CD14-positive monocyte (primary cell): Measurements from ENCODE around the gene TANGO6. TPM values are rescaled to one million over a fixed set of nuclear protein-coding genes. Genes with fewer than 3 reads are reported as not detected.

ENCODE experiments used
- DNase-seq, 3 donors: peaks; one replicate each; pipeline ENCODE4 v3.0.0-alpha.2; 2011 to 2022
- H2AFZ ChIP-seq: 2 replicates; pipeline ENCODE4 v1.6.0; 2012; ENCODE audit warnings: mild to moderate bottlenecking, low read depth, low read length, inconsistent platforms; ENCODE audit not compliant: insufficient read depth, poor library complexity, severe bottlenecking
- H3K27ac ChIP-seq, 2 donors: 1 replicate in 1 of 2; 2 replicates in 1 of 2; pipeline ENCODE4 v1.5.1; 2012 to 2013; ENCODE audit warnings: low read length in 2 of 2, control low read depth in 1 of 2, inconsistent platforms in 1 of 2, low read depth in 1 of 2, mild to moderate bottlenecking in 1 of 2
- H3K27me3 ChIP-seq, 2 donors: one replicate each; pipeline versions ENCODE4 v1.6.0 to v1.6.1; 2011 to 2013; ENCODE audit warnings: low read length in 2 of 2; ENCODE audit not compliant: control insufficient read depth in 2 of 2, insufficient read depth in 2 of 2
- H3K36me3 ChIP-seq, 2 donors: replicated peaks in 1 of 2; 1 replicate in 1 of 2; 2 replicates in 1 of 2; pipeline versions ENCODE4 v1.5.1 to v1.6.1; 2012 to 2013; ENCODE audit warnings: low read length in 2 of 2, control low read depth in 1 of 2, inconsistent platforms in 1 of 2, mild to moderate bottlenecking in 1 of 2; ENCODE audit not compliant: insufficient read depth in 2 of 2, control insufficient read depth in 1 of 2
- H3K4me1 ChIP-seq, 2 donors: 1 replicate in 1 of 2; 2 replicates in 1 of 2; pipeline versions ENCODE4 v1.5.1 to v1.6.1; 2012 to 2013; ENCODE audit warnings: low read length in 2 of 2, control low read depth in 1 of 2, inconsistent platforms in 1 of 2, mild to moderate bottlenecking in 1 of 2, moderate library complexity in 1 of 2; ENCODE audit not compliant: insufficient read depth in 2 of 2, control insufficient read depth in 1 of 2
- H3K4me2 ChIP-seq: replicated peaks from 2 replicates; pipeline ENCODE3; 2012; ENCODE audit warnings: low read length, moderate library complexity, mild to moderate bottlenecking; ENCODE audit not compliant: poor library complexity, severe bottlenecking; ENCODE audit errors: extremely low read depth
- H3K4me3 ChIP-seq, 3 experiments: fragments of 200-600 bp in 1 of 3; sonication (generic) in 1 of 3; replicated peaks in 1 of 3; 1 replicate in 2 of 3; 2 replicates in 1 of 3; pipeline ENCODE4 v1.5.1; 2011 to 2013; ENCODE audit warnings: low read length in 3 of 3, mild to moderate bottlenecking in 3 of 3, control low read depth in 2 of 3, low read depth in 2 of 3, inconsistent platforms in 1 of 3, moderate library complexity in 1 of 3
- H3K79me2 ChIP-seq: 2 replicates; pipeline ENCODE4 v1.6.0; 2012; ENCODE audit warnings: mild to moderate bottlenecking, control low read depth, inconsistent platforms, low read length, moderate library complexity; ENCODE audit not compliant: insufficient read depth
- H3K9ac ChIP-seq: 2 replicates; pipeline ENCODE4 v1.6.0; 2017; ENCODE audit warnings: low read length, mild to moderate bottlenecking; ENCODE audit not compliant: insufficient read depth, poor library complexity, severe bottlenecking
- H3K9me3 ChIP-seq, 2 donors: replicated peaks in 1 of 2; 1 replicate in 1 of 2; 2 replicates in 1 of 2; pipeline versions ENCODE4 v1.5.1 to v1.6.1; 2012 to 2013; ENCODE audit warnings: low read length in 2 of 2, control low read depth in 1 of 2; ENCODE audit not compliant: control insufficient read depth in 1 of 2, insufficient read depth in 1 of 2
- H4K20me1 ChIP-seq: 2 replicates; pipeline ENCODE4 v1.6.0; 2012; ENCODE audit warnings: mild to moderate bottlenecking, low read length, control low read depth, moderate library complexity; ENCODE audit not compliant: insufficient read depth
- H3K27ac Mint-ChIP-seq, 7 donors: one replicate each; pipeline ENCODE4 v1.8.0; 2020; ENCODE audit warnings: mild to moderate bottlenecking in 7 of 7, mixed read lengths in 7 of 7, moderate library complexity in 6 of 7, inconsistent platforms in 2 of 7
- H3K27me3 Mint-ChIP-seq, 3 donors: one replicate each; pipeline ENCODE4 v1.8.0; 2021 to 2022; ENCODE audit warnings: low read depth in 3 of 3, mild to moderate bottlenecking in 3 of 3, mixed read lengths in 3 of 3, moderate library complexity in 3 of 3, inconsistent platforms in 1 of 3
- H3K36me3 Mint-ChIP-seq, 2 donors: one replicate each; pipeline ENCODE4 v1.8.0; 2020; ENCODE audit warnings: mixed read lengths in 2 of 2, inconsistent platforms in 1 of 2, mild to moderate bottlenecking in 1 of 2
- H3K4me1 Mint-ChIP-seq: one replicate; pipeline ENCODE4 v1.8.0; 2020; ENCODE audit warnings: mild to moderate bottlenecking, mixed read lengths
- H3K4me3 Mint-ChIP-seq, 2 donors: one replicate each; pipeline ENCODE4 v1.8.0; 2020; ENCODE audit warnings: mild to moderate bottlenecking in 2 of 2, mixed read lengths in 2 of 2, moderate library complexity in 1 of 2
- H3K9me3 Mint-ChIP-seq, 7 donors: one replicate each; pipeline ENCODE4 v1.8.0; 2020 to 2022; ENCODE audit warnings: mixed read lengths in 7 of 7, mild to moderate bottlenecking in 6 of 7, moderate library complexity in 6 of 7, inconsistent platforms in 2 of 7
- CTCF ChIP-seq: fragments of 200-600 bp; IDR thresholded peaks from one replicate; pipeline ENCODE4 v1.8.0; 2022; ENCODE audit warnings: antibody characterized with exemption, mild to moderate bottlenecking
- WGBS: methylation state at CpG from one replicate; pipeline ENCODE4 v1.1.5; 2013; ENCODE audit warnings: missing lambda C conversion rate; ENCODE audit not compliant: insufficient coverage; 5-methylcytosine and 5-hydroxymethylcytosine counted together
- intact Hi-C, 2 donors: fragments of 100-400 bp; cut with micrococcal nuclease; formaldehyde crosslinking; loops; one replicate each; pipeline versions ENCODE4 v1.15.0 to v1.15.1; 2023
- polyA plus RNA-seq, 3 donors: library from polyadenylated mRNA; depleted of rRNA in 1 of 3; unstranded in 2 of 3; stranded (reverse) in 1 of 3; fragments of 300-500 nt in 2 of 3; fragments of >200 nt in 1 of 3; fragmentation: Illumina TruSeq in 2 of 3; gene quantifications; 1 replicate in 2 of 3; 2 replicates in 1 of 3; pipeline ENCODE4 v1.2.3, GENCODE V29; 2012 to 2021

The TANGO6 gene
- polyA plus RNA-seq, 3 donors, result 6.5 to 8.1 (median 7.3) TPM

GRCh38 chr16:68993456-68993855 lies 150.1 kb downstream of the TANGO6 start:
- no peak overlapping the region for H3K9ac ChIP-seq
- H4K20me1 ChIP-seq, result no peaks in the 10 kb centered on the region
- no peak for DNase-seq
- peaks cover 22 to 30% of the 10 kb centered on the region in 2 donors for H3K36me3 Mint-ChIP-seq
- H3K36me3 ChIP-seq, result peaks cover 0 to 8% of the 10 kb centered on the region in 2 donors
- H3K79me2 ChIP-seq, result no peaks in the 10 kb centered on the region
- TF ChIP-seq CTCF, result no peak
- H3K27me3 ChIP-seq, result no peaks in the 10 kb centered on the region
- intact Hi-C loops, result no loop called here
- H3K9me3 ChIP-seq, result no peaks in the 10 kb centered on the region
- H3K4me1 ChIP-seq, result no peaks in the 10 kb centered on the region
- no CpG with 5 or more reads among the region's 3 CpGs for WGBS
- no peak overlapping the region for H3K4me3 ChIP-seq
- no peak overlapping the region for H3K4me3 Mint-ChIP-seq
- no peaks in the 10 kb centered on the region for H3K27me3 Mint-ChIP-seq
- no peak overlapping the region for H3K27ac ChIP-seq
- H2AFZ ChIP-seq, result no peak overlapping the region
- no peaks in the 10 kb centered on the region for H3K4me1 Mint-ChIP-seq
- no peak overlapping the region for H3K4me2 ChIP-seq
- H3K9me3 Mint-ChIP-seq, result peaks cover 0 to 4% (median 0%) of the 10 kb centered on the region in 7 donors
- H3K27ac Mint-ChIP-seq, result no peak overlapping the region

GRCh38 chr16:68993885-68994284 lies 150.6 kb downstream of the TANGO6 start:
- H3K27ac ChIP-seq, result no peak overlapping the region
- Mint-ChIP-seq H3K36me3 (peaks cover 24 to 26% of the 10 kb centered on the region in 2 donors), H3K4me3 (no peak overlapping the region), H3K27me3 (no peaks in the 10 kb centered on the region), H3K4me1 (no peaks in the 10 kb centered on the region), H3K27ac (no peak overlapping the region), H3K9me3 (peaks cover 0 to 4% (median 0%) of the 10 kb centered on the region in 7 donors)
- no peak overlapping the region for H3K4me3 ChIP-seq
- no peaks in the 10 kb centered on the region for H3K79me2 ChIP-seq
- no peaks in the 10 kb centered on the region for H3K27me3 ChIP-seq
- intact Hi-C loops, result no loop called here
- H2AFZ ChIP-seq, result no peak overlapping the region
- no peak overlapping the region for H3K4me2 ChIP-seq
- DNase-seq, result no peak
- H3K4me1 ChIP-seq, result no peaks in the 10 kb centered on the region
- peaks cover 0 to 8% of the 10 kb centered on the region in 2 donors for H3K36me3 ChIP-seq
- TF ChIP-seq CTCF, result no peak
- no peak overlapping the region for H3K9ac ChIP-seq
- H3K9me3 ChIP-seq, result no peaks in the 10 kb centered on the region
- H4K20me1 ChIP-seq, result no peaks in the 10 kb centered on the region
- WGBS, result no CpG with 5 or more reads among the region's 1 CpG
